Measurements from ENCODE around the gene MKRN2OS. TPM values are rescaled to one million over a fixed set of nuclear protein-coding genes. Genes with fewer than 3 reads are reported as not detected.

Gene MKRN2OS
- total RNA-seq, 2 experiments from 2014 or later, result not detected

DNA sequence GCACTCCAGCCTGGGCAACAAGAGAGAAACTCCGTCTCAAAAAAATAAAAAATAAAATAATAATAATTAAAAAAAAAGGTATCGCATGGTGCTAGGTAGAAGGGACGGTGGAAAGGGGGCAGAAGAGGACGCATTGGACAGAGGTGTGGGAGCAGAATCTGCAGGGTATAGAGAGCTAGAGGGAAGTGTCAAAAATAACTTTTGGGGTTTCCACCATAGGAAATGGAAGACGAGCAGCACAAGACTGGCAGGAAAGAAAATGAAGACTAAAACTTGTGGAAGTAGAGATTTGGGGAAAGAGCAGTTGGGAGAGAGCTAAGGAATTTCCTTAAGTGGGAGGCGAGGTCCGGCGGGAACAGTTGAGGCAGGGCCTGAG lies 11.0 kb upstream of the MKRN2OS start:
- peaks cover 43% of the 10 kb centered on the region for H3K79me2 ChIP-seq (ENCODE audit: insufficient read depth, low read depth, low read length)
- H3K9me3 ChIP-seq (ENCODE audit: low read length), result no peaks in the 10 kb centered on the region
- ChIA-PET POLR2A (no interaction called here), CTCF (ENCODE audit: unreplicated experiment) (no interaction called here)
- H3K4me3 ChIP-seq (ENCODE audit: low read depth, low read length, poor library complexity, severe bottlenecking), result peak overlapping the region; percentile 89
- H3K4me1 ChIP-seq (ENCODE audit: insufficient read depth, low read length, poor library complexity, severe bottlenecking), result peaks cover 43% of the 10 kb centered on the region
- H3K36me3 ChIP-seq (ENCODE audit: insufficient read depth, low read length), result no peaks in the 10 kb centered on the region
- DNase-seq (ENCODE audit: low spot score), result no peak
- H3K4me2 ChIP-seq (ENCODE audit: low read length), result peak overlapping the region; percentile 71
- H3K27ac ChIP-seq (ENCODE audit: low read depth, low read length, poor library complexity, severe bottlenecking), result peak overlapping the region; percentile 62
- TF ChIP-seq, protein P1, sequence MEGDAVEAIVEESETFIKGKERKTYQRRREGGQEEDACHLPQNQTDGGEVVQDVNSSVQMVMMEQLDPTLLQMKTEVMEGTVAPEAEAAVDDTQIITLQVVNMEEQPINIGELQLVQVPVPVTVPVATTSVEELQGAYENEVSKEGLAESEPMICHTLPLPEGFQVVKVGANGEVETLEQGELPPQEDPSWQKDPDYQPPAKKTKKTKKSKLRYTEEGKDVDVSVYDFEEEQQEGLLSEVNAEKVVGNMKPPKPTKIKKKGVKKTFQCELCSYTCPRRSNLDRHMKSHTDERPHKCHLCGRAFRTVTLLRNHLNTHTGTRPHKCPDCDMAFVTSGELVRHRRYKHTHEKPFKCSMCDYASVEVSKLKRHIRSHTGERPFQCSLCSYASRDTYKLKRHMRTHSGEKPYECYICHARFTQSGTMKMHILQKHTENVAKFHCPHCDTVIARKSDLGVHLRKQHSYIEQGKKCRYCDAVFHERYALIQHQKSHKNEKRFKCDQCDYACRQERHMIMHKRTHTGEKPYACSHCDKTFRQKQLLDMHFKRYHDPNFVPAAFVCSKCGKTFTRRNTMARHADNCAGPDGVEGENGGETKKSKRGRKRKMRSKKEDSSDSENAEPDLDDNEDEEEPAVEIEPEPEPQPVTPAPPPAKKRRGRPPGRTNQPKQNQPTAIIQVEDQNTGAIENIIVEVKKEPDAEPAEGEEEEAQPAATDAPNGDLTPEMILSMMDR (conservative IDR thresholded peaks at IDR 0.05; ENCODE audit: low read length), result no peak
- no peak for TF ChIP-seq EZH2phosphoT487 (IDR thresholded peaks at IDR 0.05; ENCODE audit: borderline replicate concordance, low read depth, low read length)
- BruUV-seq (replicated peaks), result no TSS peak
- no peaks in the 10 kb centered on the region for H3K9me2 ChIP-seq (ENCODE audit: insufficient read depth, low read length)
- H2AFZ ChIP-seq (ENCODE audit: low read length), result peak overlapping the region; percentile 81
- H4K20me1 ChIP-seq (ENCODE audit: insufficient read depth, low read length), result peaks cover 33% of the 10 kb centered on the region
- intact Hi-C loops (cut with micrococcal nuclease; ENCODE audit: unreplicated experiment), result no loop called here

DNA sequence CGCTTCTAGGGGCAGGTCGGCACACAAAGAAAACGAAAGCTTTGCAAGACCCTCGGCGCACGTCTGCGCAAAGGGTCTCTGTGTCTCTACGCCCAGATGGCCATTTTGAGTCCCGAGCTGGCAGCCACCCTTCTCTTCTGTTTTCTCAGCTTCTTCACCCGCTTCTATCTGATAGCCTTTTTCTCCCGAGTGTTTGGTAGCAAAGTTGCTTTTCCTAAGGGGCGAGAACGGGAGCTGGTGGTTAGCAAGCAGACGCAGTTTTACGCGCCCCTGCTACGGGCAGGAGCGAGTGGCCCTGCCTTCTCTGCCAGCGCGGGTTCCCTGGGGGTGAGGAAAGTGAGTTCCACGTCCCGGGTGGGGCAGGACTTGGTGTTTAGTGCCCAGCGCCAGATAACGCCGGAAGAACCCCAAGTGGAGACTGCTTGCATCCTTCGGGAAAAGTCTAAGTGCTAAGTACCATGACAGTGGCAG lies 8.7 kb upstream of the MKRN2OS start:
- no peaks in the 10 kb centered on the region for H3K9me2 ChIP-seq (ENCODE audit: insufficient read depth, low read length)
- intact Hi-C loops (cut with micrococcal nuclease; ENCODE audit: unreplicated experiment), result no loop called here
- H4K20me1 ChIP-seq (ENCODE audit: insufficient read depth, low read length), result peaks cover 16% of the 10 kb centered on the region
- TF ChIP-seq, protein P1 (conservative IDR thresholded peaks at IDR 0.05; ENCODE audit: low read length), result no peak
- TF ChIP-seq EZH2phosphoT487 (IDR thresholded peaks at IDR 0.05; ENCODE audit: borderline replicate concordance, low read depth, low read length), result no peak
- peak overlapping the region; percentile 98 for H2AFZ ChIP-seq (ENCODE audit: low read length)
- no peak overlapping the region for H3K27ac ChIP-seq (ENCODE audit: low read depth, low read length, poor library complexity, severe bottlenecking)
- H3K4me1 ChIP-seq (ENCODE audit: insufficient read depth, low read length, poor library complexity, severe bottlenecking), result peaks cover 19% of the 10 kb centered on the region
- no TSS peak for BruUV-seq (replicated peaks)
- H3K36me3 ChIP-seq (ENCODE audit: insufficient read depth, low read length), result no peaks in the 10 kb centered on the region
- H3K9me3 ChIP-seq (ENCODE audit: low read length), result no peaks in the 10 kb centered on the region
- peaks cover 20% of the 10 kb centered on the region for H3K79me2 ChIP-seq (ENCODE audit: insufficient read depth, low read depth, low read length)
- H3K4me2 ChIP-seq (ENCODE audit: low read length), result peak overlapping the region; percentile 85
- peak overlapping the region; percentile 67 for H3K4me3 ChIP-seq (ENCODE audit: low read depth, low read length, poor library complexity, severe bottlenecking)
- POLR2A ChIA-PET, result interaction anchor here (0.6 kb wide), 1 partner anchor 93 kb away, joined by 3 read pairs; no protein-coding TSS in a partner anchor
- peak; percentile 51 for DNase-seq (ENCODE audit: low spot score)
- CTCF ChIA-PET (ENCODE audit: unreplicated experiment), result no interaction called here

GRCh38 chr3:12549971-12550760 lies 4.9 kb upstream of the MKRN2OS start:
- H3K79me2 ChIP-seq (ENCODE audit: insufficient read depth, low read depth, low read length), result no peaks in the 10 kb centered on the region
- no peak overlapping the region for H3K4me3 ChIP-seq (ENCODE audit: low read depth, low read length, poor library complexity, severe bottlenecking)
- H3K36me3 ChIP-seq (ENCODE audit: insufficient read depth, low read length), result no peaks in the 10 kb centered on the region
- TF ChIP-seq EZH2phosphoT487 (IDR thresholded peaks at IDR 0.05; ENCODE audit: borderline replicate concordance, low read depth, low read length), result no peak
- TF ChIP-seq, protein P1 (conservative IDR thresholded peaks at IDR 0.05; ENCODE audit: low read length), result no peak
- no TSS peak for BruUV-seq (replicated peaks)
- H3K9me3 ChIP-seq (ENCODE audit: low read length), result no peaks in the 10 kb centered on the region
- ChIA-PET POLR2A (interaction anchor here (0.6 kb wide), 1 partner anchor 112 kb away, joined by 3 read pairs; no protein-coding TSS in a partner anchor), CTCF (ENCODE audit: unreplicated experiment) (no interaction called here)
- H4K20me1 ChIP-seq (ENCODE audit: insufficient read depth, low read length), result no peaks in the 10 kb centered on the region
- no peaks in the 10 kb centered on the region for H3K9me2 ChIP-seq (ENCODE audit: insufficient read depth, low read length)
- H3K4me1 ChIP-seq (ENCODE audit: insufficient read depth, low read length, poor library complexity, severe bottlenecking), result no peaks in the 10 kb centered on the region
- H2AFZ ChIP-seq (ENCODE audit: low read length), result no peak overlapping the region
- no peak for DNase-seq (ENCODE audit: low spot score)
- no peak overlapping the region for H3K4me2 ChIP-seq (ENCODE audit: low read length)
- intact Hi-C loops (cut with micrococcal nuclease; ENCODE audit: unreplicated experiment), result no loop called here
- no peak overlapping the region for H3K27ac ChIP-seq (ENCODE audit: low read depth, low read length, poor library complexity, severe bottlenecking)

All from OCI-LY7 (cell line).